Right lobe of liver (tissue), 4 donors: ENCODE results near the gene LRFN2.

Experiments used
- POLR2A ChIP-seq: fragments of 450-650 bp; IDR thresholded peaks from one replicate; pipeline ENCODE4 v1.6.1; 2017; ENCODE audit warnings: antibody characterized with exemption, mild to moderate bottlenecking
- TF ChIP-seq, protein P1 (sequence below), 4 donors: fragments of 200-600 bp in 3 of 4; fragments of 450-650 bp in 1 of 4; IDR thresholded peaks; one replicate each; pipeline versions ENCODE4 v1.5.1 to v1.8.0; 2016 to 2022; ENCODE audit warnings: antibody characterized with exemption in 4 of 4, mild to moderate bottlenecking in 2 of 4
- donor health status: DM: no; HTN: no; CAD: no.
- donor health status: DM: no; HTN: no; CAD: no.
- donor health status: DM: no; HTN: yes; CAD: no.

GRCh38 chr6:40517654-40518053 lies 69.5 kb downstream of the LRFN2 start:
- TF ChIP-seq, protein P1, sequence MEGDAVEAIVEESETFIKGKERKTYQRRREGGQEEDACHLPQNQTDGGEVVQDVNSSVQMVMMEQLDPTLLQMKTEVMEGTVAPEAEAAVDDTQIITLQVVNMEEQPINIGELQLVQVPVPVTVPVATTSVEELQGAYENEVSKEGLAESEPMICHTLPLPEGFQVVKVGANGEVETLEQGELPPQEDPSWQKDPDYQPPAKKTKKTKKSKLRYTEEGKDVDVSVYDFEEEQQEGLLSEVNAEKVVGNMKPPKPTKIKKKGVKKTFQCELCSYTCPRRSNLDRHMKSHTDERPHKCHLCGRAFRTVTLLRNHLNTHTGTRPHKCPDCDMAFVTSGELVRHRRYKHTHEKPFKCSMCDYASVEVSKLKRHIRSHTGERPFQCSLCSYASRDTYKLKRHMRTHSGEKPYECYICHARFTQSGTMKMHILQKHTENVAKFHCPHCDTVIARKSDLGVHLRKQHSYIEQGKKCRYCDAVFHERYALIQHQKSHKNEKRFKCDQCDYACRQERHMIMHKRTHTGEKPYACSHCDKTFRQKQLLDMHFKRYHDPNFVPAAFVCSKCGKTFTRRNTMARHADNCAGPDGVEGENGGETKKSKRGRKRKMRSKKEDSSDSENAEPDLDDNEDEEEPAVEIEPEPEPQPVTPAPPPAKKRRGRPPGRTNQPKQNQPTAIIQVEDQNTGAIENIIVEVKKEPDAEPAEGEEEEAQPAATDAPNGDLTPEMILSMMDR (IDR thresholded peaks at IDR 0.05), result no peak
- no peak for TF ChIP-seq POLR2A
